HepG2 (cell line): Measurements from ENCODE around the gene ATRNL1.

Experiments
- ERF ChIP-seq: IDR thresholded peaks from 2 replicates; pipeline ENCODE4 v1.6.1; 2018; ENCODE audit warnings: missing biosample characterization, missing genetic modification reagents
- FOXO1 ChIP-seq: sonication (generic); formaldehyde crosslinking; IDR thresholded peaks from 2 replicates; pipeline ENCODE4 v1.4.0; 2020; ENCODE audit warnings: missing genetic modification reagents
- GABPA ChIP-seq, 2 experiments: IDR thresholded peaks; 2 replicates each; pipeline ENCODE4 v1.6.1; 2011 to 2016; ENCODE audit warnings: low read depth in 2 of 2, low read length in 1 of 2, missing biosample characterization in 1 of 2, missing genetic modification characterization in 1 of 2
- HCFC1 ChIP-seq: fragments of 150-350 bp; IDR thresholded peaks from 2 replicates; pipeline ENCODE4 v1.6.1; 2014; ENCODE audit warnings: low read depth, low read length
- HOXA7 ChIP-seq: sonication (generic); formaldehyde crosslinking; IDR thresholded peaks from 2 replicates; pipeline ENCODE4 v1.8.1; 2022; ENCODE audit warnings: mild to moderate bottlenecking, missing genetic modification reagents, moderate library complexity
- POGZ ChIP-seq: sonication (generic); formaldehyde crosslinking; IDR thresholded peaks from 2 replicates; pipeline ENCODE4 v1.4.0; 2020; ENCODE audit warnings: mild to moderate bottlenecking, missing genetic modification reagents
- SMARCE1 ChIP-seq: fragments of 450-650 bp; IDR thresholded peaks from 2 replicates; pipeline ENCODE4 v1.6.1; 2017; ENCODE audit warnings: borderline replicate concordance
- ZBTB7A ChIP-seq: sonication (generic); formaldehyde crosslinking; IDR thresholded peaks from 2 replicates; pipeline ENCODE4 v1.8.0; 2022; ENCODE audit warnings: mild to moderate bottlenecking, missing genetic modification reagents
- ZNF484 ChIP-seq: sonication (generic); formaldehyde crosslinking; IDR thresholded peaks from 2 replicates; pipeline ENCODE4 v1.5.1; 2020; ENCODE audit warnings: mild to moderate bottlenecking, low read depth, missing genetic modification reagents, borderline replicate concordance
- TF ChIP-seq, protein P1 (sequence below): sonication (generic); formaldehyde crosslinking; IDR thresholded peaks from 2 replicates; pipeline ENCODE4 v1.5.0; 2020; ENCODE audit warnings: mild to moderate bottlenecking, missing genetic modification reagents, moderate library complexity
- TF ChIP-seq, protein P2 (sequence below), 2 experiments: IDR thresholded peaks; 2 replicates each; pipeline ENCODE4 v1.6.1; 2011 to 2012; ENCODE audit warnings: low read length in 2 of 2, borderline replicate concordance in 1 of 2, low read depth in 1 of 2, mild to moderate bottlenecking in 1 of 2, moderate library complexity in 1 of 2

DNA sequence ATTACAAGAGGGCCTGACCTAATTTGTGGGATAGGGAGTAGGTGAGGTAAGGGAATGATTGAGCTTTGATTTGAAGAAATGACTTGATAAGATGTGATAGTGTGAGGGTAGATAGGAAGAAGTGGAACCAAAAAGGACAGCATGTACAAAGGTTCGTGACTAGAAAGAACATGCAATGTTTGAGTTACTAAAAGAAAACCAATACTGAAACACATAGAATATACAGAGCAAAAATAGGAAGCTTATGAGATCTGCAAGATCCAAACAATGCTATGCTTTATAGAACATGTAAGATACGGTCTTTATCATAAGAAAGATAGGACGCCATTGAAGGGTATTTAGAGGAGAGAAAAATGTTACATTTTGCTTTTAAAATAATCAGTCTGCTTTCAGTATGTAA is 343.8 kb downstream of the ATRNL1 start:
- no peak for TF ChIP-seq ERF (CRISPR knock-in tag)
- TF ChIP-seq, protein P1, sequence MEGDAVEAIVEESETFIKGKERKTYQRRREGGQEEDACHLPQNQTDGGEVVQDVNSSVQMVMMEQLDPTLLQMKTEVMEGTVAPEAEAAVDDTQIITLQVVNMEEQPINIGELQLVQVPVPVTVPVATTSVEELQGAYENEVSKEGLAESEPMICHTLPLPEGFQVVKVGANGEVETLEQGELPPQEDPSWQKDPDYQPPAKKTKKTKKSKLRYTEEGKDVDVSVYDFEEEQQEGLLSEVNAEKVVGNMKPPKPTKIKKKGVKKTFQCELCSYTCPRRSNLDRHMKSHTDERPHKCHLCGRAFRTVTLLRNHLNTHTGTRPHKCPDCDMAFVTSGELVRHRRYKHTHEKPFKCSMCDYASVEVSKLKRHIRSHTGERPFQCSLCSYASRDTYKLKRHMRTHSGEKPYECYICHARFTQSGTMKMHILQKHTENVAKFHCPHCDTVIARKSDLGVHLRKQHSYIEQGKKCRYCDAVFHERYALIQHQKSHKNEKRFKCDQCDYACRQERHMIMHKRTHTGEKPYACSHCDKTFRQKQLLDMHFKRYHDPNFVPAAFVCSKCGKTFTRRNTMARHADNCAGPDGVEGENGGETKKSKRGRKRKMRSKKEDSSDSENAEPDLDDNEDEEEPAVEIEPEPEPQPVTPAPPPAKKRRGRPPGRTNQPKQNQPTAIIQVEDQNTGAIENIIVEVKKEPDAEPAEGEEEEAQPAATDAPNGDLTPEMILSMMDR, result no peak
- TF ChIP-seq GABPA (IDR thresholded peaks at IDR 0.05; ENCODE audit: low read depth, low read length), result no peak
- TF ChIP-seq GABPA (CRISPR knock-in tag; IDR thresholded peaks at IDR 0.05; ENCODE audit: low read depth), result no peak
- TF ChIP-seq HOXA7 (CRISPR knock-in tag), result no peak
- no peak for TF ChIP-seq POGZ (CRISPR knock-in tag)
- no peak for TF ChIP-seq FOXO1 (CRISPR knock-in tag)
- no peak for TF ChIP-seq HCFC1
- TF ChIP-seq ZNF484 (CRISPR knock-in tag), result no peak
- TF ChIP-seq ZBTB7A, result no peak
- TF ChIP-seq, protein P2, sequence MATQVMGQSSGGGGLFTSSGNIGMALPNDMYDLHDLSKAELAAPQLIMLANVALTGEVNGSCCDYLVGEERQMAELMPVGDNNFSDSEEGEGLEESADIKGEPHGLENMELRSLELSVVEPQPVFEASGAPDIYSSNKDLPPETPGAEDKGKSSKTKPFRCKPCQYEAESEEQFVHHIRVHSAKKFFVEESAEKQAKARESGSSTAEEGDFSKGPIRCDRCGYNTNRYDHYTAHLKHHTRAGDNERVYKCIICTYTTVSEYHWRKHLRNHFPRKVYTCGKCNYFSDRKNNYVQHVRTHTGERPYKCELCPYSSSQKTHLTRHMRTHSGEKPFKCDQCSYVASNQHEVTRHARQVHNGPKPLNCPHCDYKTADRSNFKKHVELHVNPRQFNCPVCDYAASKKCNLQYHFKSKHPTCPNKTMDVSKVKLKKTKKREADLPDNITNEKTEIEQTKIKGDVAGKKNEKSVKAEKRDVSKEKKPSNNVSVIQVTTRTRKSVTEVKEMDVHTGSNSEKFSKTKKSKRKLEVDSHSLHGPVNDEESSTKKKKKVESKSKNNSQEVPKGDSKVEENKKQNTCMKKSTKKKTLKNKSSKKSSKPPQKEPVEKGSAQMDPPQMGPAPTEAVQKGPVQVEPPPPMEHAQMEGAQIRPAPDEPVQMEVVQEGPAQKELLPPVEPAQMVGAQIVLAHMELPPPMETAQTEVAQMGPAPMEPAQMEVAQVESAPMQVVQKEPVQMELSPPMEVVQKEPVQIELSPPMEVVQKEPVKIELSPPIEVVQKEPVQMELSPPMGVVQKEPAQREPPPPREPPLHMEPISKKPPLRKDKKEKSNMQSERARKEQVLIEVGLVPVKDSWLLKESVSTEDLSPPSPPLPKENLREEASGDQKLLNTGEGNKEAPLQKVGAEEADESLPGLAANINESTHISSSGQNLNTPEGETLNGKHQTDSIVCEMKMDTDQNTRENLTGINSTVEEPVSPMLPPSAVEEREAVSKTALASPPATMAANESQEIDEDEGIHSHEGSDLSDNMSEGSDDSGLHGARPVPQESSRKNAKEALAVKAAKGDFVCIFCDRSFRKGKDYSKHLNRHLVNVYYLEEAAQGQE (IDR thresholded peaks at IDR 0.05; ENCODE audit: borderline replicate concordance in 1 of 2, low read depth in 1 of 2, low read length in 2 of 2), result no peak
- no peak for TF ChIP-seq SMARCE1
